Cardiac muscle cell (in vitro differentiated cells and primary cell): Measurements from ENCODE around the gene PANK4. TPM values are rescaled to one million over a fixed set of nuclear protein-coding genes. Genes with fewer than 3 reads are reported as not detected.
"Not testable (repeated sequence)": the region's sequence is repeated elsewhere in the genome, so short reads cannot be mapped to it uniquely, and the experiment has no call there.

Experiments used
- DNase-seq, 2 donors: peaks; one replicate each; pipeline versions ENCODE4 v3.0.0 to v3.0.0-alpha.2; 2010 to 2017; ENCODE audit warnings: low read depth in 1 of 2, low spot score in 1 of 2
- H3K27ac ChIP-seq: fragments of 200-600 bp; sonication (generic); 2 replicates; pipeline ENCODE4 v1.5.1; 2016
- H3K27me3 ChIP-seq: fragments of 200-600 bp; sonication (generic); 2 replicates; pipeline ENCODE4 v1.6.0; 2016; ENCODE audit warnings: control low read depth
- H3K36me3 ChIP-seq: fragments of 200-600 bp; sonication (generic); 2 replicates; pipeline ENCODE4 v1.5.1; 2016; ENCODE audit warnings: control low read depth
- H3K4me1 ChIP-seq: fragments of 200-600 bp; sonication (generic); 2 replicates; pipeline ENCODE4 v1.8.1; 2017; ENCODE audit warnings: low read depth, mild to moderate bottlenecking, mixed run types
- H3K4me3 ChIP-seq: fragments of 200-600 bp; sonication (generic); 2 replicates; pipeline ENCODE4 v1.5.1; 2016; ENCODE audit warnings: mild to moderate bottlenecking
- H3K9me3 ChIP-seq: fragments of 200-600 bp; sonication (generic); 2 replicates; pipeline ENCODE4 v1.5.1; 2017; ENCODE audit warnings: low read depth, mild to moderate bottlenecking, control low read depth
- polyA plus RNA-seq: library from polyadenylated mRNA; unstranded; fragments of >200 nt; fragmentation: Nextera tagmentation; extraction: Ambion mirVana; gene quantifications from 2 replicates; pipeline ENCODE4 v1.2.1, GENCODE V29; 2016
- total RNA-seq: library from RNA; depleted of rRNA; stranded (reverse); fragments of >200 nt; gene quantifications from 2 replicates; pipeline ENCODE4 v1.2.3, GENCODE V29; 2016
- TF ChIP-seq, protein P1 (sequence below): IDR thresholded peaks from 2 replicates; pipeline ENCODE4 v1.5.1; 2012; ENCODE audit warnings: low read depth, mild to moderate bottlenecking, low read length

The PANK4 gene
- total and polyA plus RNA-seq, 2 experiments from 2014 or later, result 44.5 to 63.2 TPM

DNA sequence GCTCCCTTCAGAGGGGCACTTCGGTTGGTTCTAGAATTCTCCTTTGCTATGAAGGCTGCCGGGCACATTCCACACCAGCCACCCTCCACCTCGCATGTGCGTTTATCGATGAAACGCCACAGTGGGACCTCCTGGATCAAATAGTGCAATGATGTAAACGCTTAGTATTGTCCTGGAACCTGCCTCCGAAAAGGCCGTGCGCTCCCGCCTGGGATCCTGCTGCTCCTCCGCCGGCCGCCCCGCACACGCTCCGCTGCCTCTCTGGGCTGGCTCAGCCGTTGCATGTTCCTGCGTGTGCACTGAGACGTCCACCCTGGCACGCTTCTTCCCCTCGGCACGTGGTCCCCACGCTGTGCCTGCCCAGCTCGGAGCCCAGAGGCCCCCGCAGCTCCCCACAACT, 25.8 kb upstream of the PANK4 start:
- no peak for DNase-seq
- Histone ChIP-seq H3K4me1 (peaks cover 10% of the 10 kb centered on the region), H3K4me3 (no peak overlapping the region), H3K27me3 (no peaks in the 10 kb centered on the region), H3K36me3 (no peaks in the 10 kb centered on the region), H3K27ac (no peak overlapping the region), H3K9me3 (no peaks in the 10 kb centered on the region)
- TF ChIP-seq, protein P1, sequence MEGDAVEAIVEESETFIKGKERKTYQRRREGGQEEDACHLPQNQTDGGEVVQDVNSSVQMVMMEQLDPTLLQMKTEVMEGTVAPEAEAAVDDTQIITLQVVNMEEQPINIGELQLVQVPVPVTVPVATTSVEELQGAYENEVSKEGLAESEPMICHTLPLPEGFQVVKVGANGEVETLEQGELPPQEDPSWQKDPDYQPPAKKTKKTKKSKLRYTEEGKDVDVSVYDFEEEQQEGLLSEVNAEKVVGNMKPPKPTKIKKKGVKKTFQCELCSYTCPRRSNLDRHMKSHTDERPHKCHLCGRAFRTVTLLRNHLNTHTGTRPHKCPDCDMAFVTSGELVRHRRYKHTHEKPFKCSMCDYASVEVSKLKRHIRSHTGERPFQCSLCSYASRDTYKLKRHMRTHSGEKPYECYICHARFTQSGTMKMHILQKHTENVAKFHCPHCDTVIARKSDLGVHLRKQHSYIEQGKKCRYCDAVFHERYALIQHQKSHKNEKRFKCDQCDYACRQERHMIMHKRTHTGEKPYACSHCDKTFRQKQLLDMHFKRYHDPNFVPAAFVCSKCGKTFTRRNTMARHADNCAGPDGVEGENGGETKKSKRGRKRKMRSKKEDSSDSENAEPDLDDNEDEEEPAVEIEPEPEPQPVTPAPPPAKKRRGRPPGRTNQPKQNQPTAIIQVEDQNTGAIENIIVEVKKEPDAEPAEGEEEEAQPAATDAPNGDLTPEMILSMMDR, result no peak

DNA sequence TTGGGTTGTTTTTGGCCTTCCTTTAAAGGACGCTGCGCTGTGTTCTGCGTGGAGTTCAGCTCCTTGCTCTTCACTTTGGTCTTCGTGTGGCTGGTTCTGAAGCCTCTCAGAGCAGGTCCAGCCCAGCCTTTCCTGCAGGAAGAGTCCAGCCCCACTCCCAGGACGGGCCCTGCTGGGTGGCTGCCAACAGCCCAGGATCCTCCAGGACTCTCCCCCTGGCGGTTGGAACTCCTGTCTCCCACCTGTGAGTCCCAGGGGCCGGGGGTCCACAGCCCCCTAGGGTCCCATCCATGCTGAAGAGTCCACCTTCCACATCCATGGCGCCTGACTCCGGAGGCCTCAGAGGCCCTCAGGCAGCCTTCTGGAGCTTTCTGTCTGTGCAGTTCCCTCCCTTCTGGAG, 25.1 kb upstream of the PANK4 start:
- H3K4me3 ChIP-seq, H3K4me1 ChIP-seq, DNase-seq, H3K27ac ChIP-seq, H3K9me3 ChIP-seq, H3K36me3 ChIP-seq, H3K27me3 ChIP-seq: not testable (repeated sequence)

DNA sequence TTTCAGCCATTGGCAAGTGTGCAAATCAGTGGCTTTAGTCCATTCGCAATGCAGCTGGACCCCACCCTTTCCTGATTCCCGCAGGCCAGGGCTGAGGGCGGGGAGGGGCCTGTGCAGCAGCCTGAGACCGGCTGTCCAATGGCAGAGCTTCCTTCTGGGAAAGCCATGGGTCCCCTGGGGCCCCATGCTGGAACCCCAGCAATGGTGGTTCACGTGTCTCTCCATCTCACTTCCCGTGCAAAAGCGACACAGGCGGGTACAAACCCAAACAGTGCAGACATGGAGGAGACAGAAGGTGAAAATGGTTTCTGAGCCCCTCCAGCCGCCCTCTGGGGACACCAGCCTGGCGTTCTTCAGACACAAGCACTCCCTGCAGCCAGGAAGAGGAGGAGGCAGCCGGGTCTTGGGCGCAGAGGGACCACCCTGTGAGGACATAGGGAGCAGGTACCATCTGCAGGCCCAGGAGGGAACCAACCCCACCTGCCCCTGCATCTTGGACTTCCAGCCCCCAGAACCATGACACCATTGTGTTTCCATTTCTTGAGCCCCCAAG, 24.0 kb upstream of the PANK4 start:
- not testable (repeated sequence) for H3K27ac ChIP-seq, H3K9me3 ChIP-seq, H3K36me3 ChIP-seq, H3K27me3 ChIP-seq, H3K4me3 ChIP-seq, DNase-seq
- H3K4me1 ChIP-seq, result peaks cover 13% of the 10 kb centered on the region

DNA sequence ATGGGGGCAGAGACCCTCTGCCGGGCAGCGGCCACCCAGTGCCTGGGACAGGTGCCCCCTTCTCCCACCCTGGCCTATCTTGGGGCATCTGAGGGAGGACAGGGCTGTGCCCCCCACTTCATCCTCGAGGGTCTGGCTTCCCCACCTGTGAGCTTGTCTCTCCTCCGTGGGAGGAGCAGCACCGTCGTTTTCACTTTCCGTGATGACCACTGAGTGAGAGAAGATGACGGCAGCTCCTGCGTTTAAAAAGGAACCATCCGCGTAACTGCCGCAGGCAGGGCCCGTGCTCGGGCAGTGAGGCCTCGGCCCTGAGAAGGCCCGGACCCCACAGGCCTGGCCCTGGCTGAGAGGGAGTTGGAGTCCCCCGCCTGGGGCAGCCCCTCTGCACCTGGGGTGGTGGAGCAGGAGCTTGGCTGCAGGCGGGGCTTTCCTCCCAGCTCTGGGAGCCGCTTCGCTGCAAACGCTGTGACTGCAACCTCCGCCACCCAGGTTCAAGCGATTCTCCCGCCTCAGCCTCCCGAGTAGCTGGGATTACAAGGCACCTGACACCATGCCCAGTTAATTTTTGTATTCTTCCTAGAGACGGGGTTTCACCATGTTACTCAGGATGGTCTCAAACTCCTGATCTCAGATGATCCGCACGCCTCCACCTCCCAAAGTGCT, 23.1 kb upstream of the PANK4 start:
- H3K4me3 ChIP-seq, H3K27ac ChIP-seq, DNase-seq, H3K27me3 ChIP-seq, H3K36me3 ChIP-seq, H3K9me3 ChIP-seq: not testable (repeated sequence)
- H3K4me1 ChIP-seq, result peaks cover 21% of the 10 kb centered on the region

DNA sequence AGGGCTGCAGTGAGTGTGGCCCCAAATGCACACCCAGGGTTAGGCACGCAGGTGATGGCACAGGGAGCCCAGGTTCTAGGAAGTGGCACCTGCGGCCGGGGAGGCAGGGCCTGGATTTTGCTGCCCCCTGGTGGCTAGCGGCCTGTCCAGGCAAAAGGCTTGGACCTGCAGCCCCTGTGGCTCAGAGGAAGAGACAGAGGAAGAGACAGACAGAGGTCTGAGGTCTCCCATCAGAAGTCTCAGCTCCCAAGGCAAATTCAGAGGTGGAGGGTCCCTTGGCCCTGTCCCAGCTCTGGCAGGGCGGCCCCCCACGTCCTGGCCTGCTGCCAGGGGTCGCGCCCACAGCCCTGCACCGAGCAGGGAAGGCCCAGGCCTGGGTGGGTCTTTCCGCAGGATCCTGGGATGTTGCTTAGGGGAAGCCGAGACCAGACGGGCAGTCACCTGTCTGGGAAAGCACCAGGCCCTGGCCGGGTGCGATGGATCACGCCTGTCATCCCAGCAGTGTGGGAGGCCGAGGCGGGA, 21.7 kb upstream of the PANK4 start:
- no peak overlapping the region for H3K4me3 ChIP-seq
- TF ChIP-seq, protein P1, result peak; percentile 95

DNA sequence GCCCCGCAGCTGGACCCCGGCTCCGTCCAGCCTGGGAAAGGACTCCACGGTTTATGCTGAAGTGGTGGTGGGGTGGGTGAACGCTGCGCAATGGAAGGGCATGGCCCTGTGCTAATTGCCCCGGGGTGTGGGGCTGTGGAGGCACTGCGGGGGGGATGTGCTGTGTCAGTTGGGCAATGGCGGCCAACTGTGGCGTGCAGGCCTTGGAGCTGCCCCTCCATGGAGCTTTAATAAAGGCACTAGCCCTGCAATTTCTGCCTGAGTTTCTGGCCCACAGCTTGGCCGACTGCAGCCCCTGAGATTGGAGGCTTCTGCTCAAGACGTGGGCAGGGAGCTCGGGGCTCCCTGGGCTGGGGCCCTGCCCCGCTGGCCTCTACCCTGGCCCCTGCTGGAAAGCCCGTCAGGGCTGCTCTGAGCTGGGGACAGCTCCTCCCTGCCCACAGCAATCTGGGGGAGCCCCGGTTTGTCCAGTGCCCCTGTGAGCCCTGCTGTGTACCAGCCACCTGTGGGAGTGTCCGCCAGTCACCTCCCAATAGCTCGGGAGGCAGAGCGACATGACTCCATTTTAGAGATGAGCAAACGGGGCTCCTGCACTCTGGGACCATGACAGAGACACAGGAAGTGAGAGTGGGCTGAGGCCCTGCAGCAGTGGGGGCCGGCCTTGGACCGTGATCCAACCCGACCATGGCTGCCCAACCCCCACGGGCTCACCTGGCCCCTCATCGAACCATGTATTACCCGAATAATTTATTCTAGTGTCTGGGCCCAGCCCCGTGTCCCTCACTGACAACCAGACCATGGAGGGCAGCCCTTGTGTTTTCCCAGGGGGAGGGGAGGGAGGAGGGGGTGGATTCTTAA, 21.0 kb upstream of the PANK4 start:
- H3K27me3 ChIP-seq, result no peaks in the 10 kb centered on the region
- no peaks in the 10 kb centered on the region for H3K36me3 ChIP-seq
- no peak for DNase-seq
- TF ChIP-seq, protein P1, result no peak
- H3K4me3 ChIP-seq, result peak overlapping the region; percentile 13
- no peak overlapping the region for H3K27ac ChIP-seq
- no peaks in the 10 kb centered on the region for H3K9me3 ChIP-seq
- H3K4me1 ChIP-seq, result peaks cover 35% of the 10 kb centered on the region

More for the DNA sequence above, 21.7 kb upstream of the PANK4 start:
- Histone ChIP-seq H3K9me3 (no peaks in the 10 kb centered on the region), H3K4me1 (peaks cover 35% of the 10 kb centered on the region), H3K27me3 (no peaks in the 10 kb centered on the region), H3K36me3 (no peaks in the 10 kb centered on the region), H3K27ac (no peak overlapping the region)
- peak; percentile 71 to 85 for DNase-seq
